Measurements from ENCODE around the gene SUGT1. TPM values are rescaled to one million over a fixed set of nuclear protein-coding genes. Genes with fewer than 3 reads are reported as not detected.

Gene SUGT1
- total RNA-seq, 1 donor from 2014 or later, result 71.8 TPM

GRCh38 chr13:52652980-52653303 is 306 bp downstream of the SUGT1 start:
- no peak for DNase-seq (ENCODE audit: low spot score)
- H3K27ac Mint-ChIP-seq (ENCODE audit: unreplicated experiment), result no peak overlapping the region
- TF ChIP-seq CTCF (IDR thresholded peaks at IDR 0.05; ENCODE audit: unreplicated experiment), result peak; percentile 10
- H3K27me3 Mint-ChIP-seq (ENCODE audit: unreplicated experiment), result no peaks in the 10 kb centered on the region
- H3K36me3 Mint-ChIP-seq (ENCODE audit: low read depth, unreplicated experiment), result peaks cover 13% of the 10 kb centered on the region
- H3K4me3 Mint-ChIP-seq (ENCODE audit: unreplicated experiment), result no peak overlapping the region
- no peaks in the 10 kb centered on the region for H3K9me3 Mint-ChIP-seq (ENCODE audit: unreplicated experiment)
- peaks cover 15% of the 10 kb centered on the region for H3K4me1 Mint-ChIP-seq (ENCODE audit: unreplicated experiment)

GRCh38 chr13:52659340-52659739 is 6.7 kb downstream of the SUGT1 start:
- Mint-ChIP-seq H3K36me3 (ENCODE audit: low read depth, unreplicated experiment) (peaks cover 10% of the 10 kb centered on the region), H3K9me3 (ENCODE audit: unreplicated experiment) (no peaks in the 10 kb centered on the region), H3K27me3 (ENCODE audit: unreplicated experiment) (peaks cover 2% of the 10 kb centered on the region), H3K27ac (ENCODE audit: unreplicated experiment) (no peak overlapping the region), H3K4me3 (ENCODE audit: unreplicated experiment) (no peak overlapping the region), H3K4me1 (ENCODE audit: unreplicated experiment) (peaks cover 6% of the 10 kb centered on the region)
- DNase-seq (ENCODE audit: low spot score), result no peak
- TF ChIP-seq CTCF (IDR thresholded peaks at IDR 0.05; ENCODE audit: unreplicated experiment), result no peak

GRCh38 chr13:52664272-52664671 is 11.6 kb downstream of the SUGT1 start:
- Mint-ChIP-seq H3K27me3 (ENCODE audit: unreplicated experiment) (peaks cover 2% of the 10 kb centered on the region), H3K27ac (ENCODE audit: unreplicated experiment) (no peak overlapping the region), H3K4me3 (ENCODE audit: unreplicated experiment) (no peak overlapping the region), H3K9me3 (ENCODE audit: unreplicated experiment) (no peaks in the 10 kb centered on the region), H3K4me1 (ENCODE audit: unreplicated experiment) (no peaks in the 10 kb centered on the region), H3K36me3 (ENCODE audit: low read depth, unreplicated experiment) (peaks cover 25% of the 10 kb centered on the region)
- no peak for TF ChIP-seq CTCF (IDR thresholded peaks at IDR 0.05; ENCODE audit: unreplicated experiment)
- DNase-seq (ENCODE audit: low spot score), result no peak

GRCh38 chr13:52665325-52665724 is 12.7 kb downstream of the SUGT1 start:
- H3K4me3 Mint-ChIP-seq (ENCODE audit: unreplicated experiment), result no peak overlapping the region
- no peak overlapping the region for H3K27ac Mint-ChIP-seq (ENCODE audit: unreplicated experiment)

GRCh38 chr13:52669677-52670076 is 17.0 kb downstream of the SUGT1 start:
- no peak for DNase-seq (ENCODE audit: low spot score)
- Mint-ChIP-seq H3K4me1 (ENCODE audit: unreplicated experiment) (peaks cover 7% of the 10 kb centered on the region), H3K27me3 (ENCODE audit: unreplicated experiment) (no peaks in the 10 kb centered on the region), H3K27ac (ENCODE audit: unreplicated experiment) (no peak overlapping the region), H3K36me3 (ENCODE audit: low read depth, unreplicated experiment) (peaks cover 12% of the 10 kb centered on the region), H3K9me3 (ENCODE audit: unreplicated experiment) (no peaks in the 10 kb centered on the region), H3K4me3 (ENCODE audit: unreplicated experiment) (no peak overlapping the region)
- TF ChIP-seq CTCF (IDR thresholded peaks at IDR 0.05; ENCODE audit: unreplicated experiment), result peak; percentile 45

More at GRCh38 chr13:52665325-52665724, 12.7 kb downstream of the SUGT1 start:
- H3K9me3 Mint-ChIP-seq (ENCODE audit: unreplicated experiment), result no peaks in the 10 kb centered on the region
- H3K4me1 Mint-ChIP-seq (ENCODE audit: unreplicated experiment), result no peaks in the 10 kb centered on the region
- TF ChIP-seq CTCF (IDR thresholded peaks at IDR 0.05; ENCODE audit: unreplicated experiment), result peak; percentile 51
- DNase-seq (ENCODE audit: low spot score), result no peak
- H3K27me3 Mint-ChIP-seq (ENCODE audit: unreplicated experiment), result peaks cover 2% of the 10 kb centered on the region
- peaks cover 22% of the 10 kb centered on the region for H3K36me3 Mint-ChIP-seq (ENCODE audit: low read depth, unreplicated experiment)

Measured in endothelial cell (in vitro differentiated cells).